Sigmoid colon (tissue), 7 donors: Measurements from ENCODE around the gene STK32B. TPM values are rescaled to one million over a fixed set of nuclear protein-coding genes. Genes with fewer than 3 reads are reported as not detected.
A peak's percentile ranks its signal among the peaks of the same experiment; 100 is the strongest.

Source experiments
- DNase-seq: peaks from one replicate; pipeline ENCODE4 v3.0.0-alpha.2; 2019
- H3K27ac ChIP-seq, 4 donors: fragments of 200-600 bp; sonication (generic); one replicate each; pipeline ENCODE4 v1.5.1; 2016 to 2019; ENCODE audit warnings: mild to moderate bottlenecking in 1 of 4
- H3K27me3 ChIP-seq, 3 donors: fragments of 200-600 bp; sonication (generic); one replicate each; pipeline ENCODE4 v1.5.1; 2019; ENCODE audit warnings: mild to moderate bottlenecking in 1 of 3
- H3K36me3 ChIP-seq, 4 donors: fragments of 200-600 bp; sonication (generic); one replicate each; pipeline ENCODE4 v1.5.1; 2016 to 2019
- H3K4me1 ChIP-seq, 4 donors: fragments of 200-600 bp; sonication (generic); one replicate each; pipeline ENCODE4 v1.5.1; 2017 to 2019
- H3K4me3 ChIP-seq, 4 donors: fragments of 200-600 bp; sonication (generic); one replicate each; pipeline ENCODE4 v1.5.1; 2017 to 2019; ENCODE audit warnings: mild to moderate bottlenecking in 2 of 4, moderate library complexity in 1 of 4
- H3K9me3 ChIP-seq, 4 donors: fragments of 200-600 bp in 3 of 4; sonication (generic) in 3 of 4; one replicate each; pipeline versions ENCODE4 v1.5.1 to v1.6.1; 2013 to 2019
- CTCF ChIP-seq, 4 experiments: fragments of 450-650 bp in 3 of 4; fragments of 200-600 bp in 1 of 4; IDR thresholded peaks; one replicate each; pipeline ENCODE4 v1.5.1; 2016 to 2019; ENCODE audit warnings: antibody characterized with exemption in 4 of 4, mild to moderate bottlenecking in 3 of 4, moderate library complexity in 2 of 4
- EP300 ChIP-seq, 4 donors: sonication (generic); formaldehyde crosslinking; IDR thresholded peaks; one replicate each; pipeline ENCODE4 v1.6.1; 2017; ENCODE audit warnings: antibody characterized with exemption in 4 of 4
- POLR2A ChIP-seq, 2 donors: fragments of 450-650 bp; IDR thresholded peaks; one replicate each; pipeline ENCODE4 v1.6.1; 2016; ENCODE audit warnings: antibody characterized with exemption in 2 of 2, mild to moderate bottlenecking in 2 of 2, moderate library complexity in 2 of 2
- POLR2AphosphoS5 ChIP-seq, 4 donors: sonication (generic); formaldehyde crosslinking; IDR thresholded peaks; one replicate each; pipeline ENCODE4 v1.6.1; 2017; ENCODE audit warnings: antibody characterized with exemption in 4 of 4
- WGBS, 2 donors: extraction: QIAGEN DNeasy Blood & Tissue Kit; methylation state at CpG; one replicate each; pipeline ENCODE4 v1.1.7; 2013; 5-methylcytosine and 5-hydroxymethylcytosine counted together
- intact Hi-C: fragments of 100-400 bp; cut with DNase I; formaldehyde crosslinking; loops from one replicate; pipeline ENCODE4 v1.15.1; 2023
- polyA plus RNA-seq, 3 donors: library from polyadenylated mRNA; stranded (reverse); fragments of 200-250 nt; gene quantifications; one replicate each; pipeline ENCODE4 v1.2.3, GENCODE V29; 2013
- total RNA-seq, 4 donors: library from RNA; depleted of rRNA; stranded (reverse); fragments of >200 nt; gene quantifications; one replicate each; pipeline ENCODE4 v1.1.0, GENCODE V29; 2016
- donor health status: healthy with polysubstance abuse.
- donor health status: Bipolar disorder and iron deficiency.
- donor health status: healthy.

STK32B gene
- total and polyA plus RNA-seq, 7 donors = 0.23 to 3.9 (median 1.8) TPM

GRCh38 chr4:5052204-5052702, 973 bp downstream of the STK32B start:
- Histone ChIP-seq H3K4me3 (peak overlapping the region in 3 of 4 donors; percentile 49 to 60 (median 54)), H3K27me3 (no peaks in the 10 kb centered on the region), H3K36me3 (no peaks in the 10 kb centered on the region), H3K27ac (peak overlapping the region in 2 of 4 donors; percentile 10 to 57), H3K4me1 (peaks cover 0 to 22% (median 18%) of the 10 kb centered on the region in 4 donors), H3K9me3 (no peaks in the 10 kb centered on the region)
- intact Hi-C loops = loop anchor here (10.0 kb wide), 1 partner anchor 763 kb away; no protein-coding TSS in a partner anchor
- DNase-seq = no peak
- no peak for TF ChIP-seq POLR2A (IDR thresholded peaks at IDR 0.05)
- no peak for TF ChIP-seq POLR2AphosphoS5 (IDR thresholded peaks at IDR 0.05)
- no peak for TF ChIP-seq EP300 (IDR thresholded peaks at IDR 0.05)
- no peak for TF ChIP-seq CTCF (IDR thresholded peaks at IDR 0.05)
- 20 to 32% methylated on average over 18 of the region's 18 CpGs for WGBS, 2 donors

- intact Hi-C loops = loop anchor here (10.0 kb wide), 1 partner anchor 762 kb away; no protein-coding TSS in a partner anchor
- Histone ChIP-seq H3K4me1 (peaks cover 0 to 22% (median 18%) of the 10 kb centered on the region in 4 donors), H3K9me3 (no peaks in the 10 kb centered on the region), H3K4me3 (no peak overlapping the region), H3K36me3 (no peaks in the 10 kb centered on the region), H3K27me3 (no peaks in the 10 kb centered on the region), H3K27ac (no peak overlapping the region)
- DNase-seq = no peak
- WGBS, 2 donors = 64 to 69% methylated on average over 6 of the region's 6 CpGs
- no peak for TF ChIP-seq EP300 (IDR thresholded peaks at IDR 0.05)
- no peak for TF ChIP-seq POLR2AphosphoS5 (IDR thresholded peaks at IDR 0.05)
- TF ChIP-seq POLR2A (IDR thresholded peaks at IDR 0.05) = no peak
- no peak for TF ChIP-seq CTCF (IDR thresholded peaks at IDR 0.05)
Observed at GRCh38 chr4:5052726-5053425, 1.6 kb downstream of the STK32B start.

GRCh38 chr4:5054532-5054931, 3.3 kb downstream of the STK32B start:
- Histone ChIP-seq H3K27me3 (no peaks in the 10 kb centered on the region), H3K9me3 (no peaks in the 10 kb centered on the region), H3K4me3 (no peak overlapping the region), H3K36me3 (no peaks in the 10 kb centered on the region), H3K27ac (no peak overlapping the region), H3K4me1 (peaks cover 0 to 22% (median 18%) of the 10 kb centered on the region in 4 donors)
- no peak for DNase-seq
- 26 to 62% methylated on average over 5 of the region's 5 CpGs for WGBS, 2 donors
- intact Hi-C loops = loop anchor here (10.0 kb wide), 1 partner anchor 760 kb away; no protein-coding TSS in a partner anchor
- no peak for TF ChIP-seq CTCF (IDR thresholded peaks at IDR 0.05)
- TF ChIP-seq EP300 (IDR thresholded peaks at IDR 0.05) = no peak
- no peak for TF ChIP-seq POLR2A (IDR thresholded peaks at IDR 0.05)
- TF ChIP-seq POLR2AphosphoS5 (IDR thresholded peaks at IDR 0.05) = no peak

- Histone ChIP-seq H3K27ac (no peak overlapping the region), H3K9me3 (peaks cover 0 to 4% (median 0%) of the 10 kb centered on the region in 4 donors), H3K4me1 (peaks cover 0 to 18% (median 16%) of the 10 kb centered on the region in 4 donors), H3K4me3 (no peak overlapping the region), H3K27me3 (no peaks in the 10 kb centered on the region), H3K36me3 (no peaks in the 10 kb centered on the region)
- 36 to 58% methylated on average over 5 of the region's 5 CpGs for WGBS, 2 donors
- TF ChIP-seq EP300 (IDR thresholded peaks at IDR 0.05) = no peak
- TF ChIP-seq POLR2AphosphoS5 (IDR thresholded peaks at IDR 0.05) = no peak
- no peak for TF ChIP-seq CTCF (IDR thresholded peaks at IDR 0.05)
- DNase-seq = no peak
- intact Hi-C loops = loop anchor here (10.0 kb wide), 1 partner anchor 759 kb away; no protein-coding TSS in a partner anchor
Observed at GRCh38 chr4:5055411-5055810, 4.1 kb downstream of the STK32B start.
